A673 (cell line): Measurements from ENCODE around the gene ASMT. TPM values are rescaled to one million over a fixed set of nuclear protein-coding genes. Genes with fewer than 3 reads are reported as not detected.
"Not testable (repeated sequence)": the region's sequence is repeated elsewhere in the genome, so short reads cannot be mapped to it uniquely, and the experiment has no call there.

Source experiments
- BruUV-seq: library from RNA; stranded (reverse); fragments of 400-500 nt; replicated peaks from 2 replicates; lab custom pipeline; 2021; lab: Mats Ljungman, UMichigan
- CTCF ChIA-PET: fragments of 300-600 bp; sonication (Branson Sonifier 250); formaldehyde crosslinking; loops from one replicate; lab custom pipeline; 2022; ENCODE audit warnings: antibody characterized with exemption; lab: Charles Lee
- POLR2A ChIA-PET: fragments of 300-600 bp; sonication (Branson Sonifier 250); formaldehyde crosslinking; loops from one replicate; lab custom pipeline; 2022; ENCODE audit warnings: antibody characterized with exemption; ENCODE audit not compliant: low non-redundant PET; lab: Charles Lee
- DNase-seq: peaks from one replicate; pipeline ENCODE4 v3.0.0-alpha.2; 2015; ENCODE audit warnings: low spot score
- H3K27ac ChIP-seq: fragments of 200-600 bp; sonication (generic); 2 replicates; pipeline ENCODE4 v1.5.1; 2016; ENCODE audit warnings: mixed run types, low read depth, mild to moderate bottlenecking, mixed read lengths, antibody characterized with exemption, low read length; ENCODE audit not compliant: poor library complexity, severe bottlenecking
- H3K27me3 ChIP-seq: fragments of 200-600 bp; sonication (generic); replicated peaks from 2 replicates; pipeline ENCODE4 v1.6.1; 2017; ENCODE audit warnings: mixed run types, low read depth, mild to moderate bottlenecking, mixed read lengths, antibody characterized with exemption, low read length; ENCODE audit not compliant: insufficient read depth, poor library complexity
- H3K36me3 ChIP-seq: fragments of 200-600 bp; sonication (generic); 2 replicates; pipeline ENCODE4 v1.6.1; 2016; ENCODE audit warnings: mixed run types, mild to moderate bottlenecking, mixed read lengths, antibody characterized with exemption, low read length; ENCODE audit not compliant: insufficient read depth, poor library complexity, severe bottlenecking
- H3K4me1 ChIP-seq: fragments of 200-600 bp; sonication (generic); 2 replicates; pipeline ENCODE4 v1.6.1; 2017; ENCODE audit warnings: mixed run types, mild to moderate bottlenecking, mixed read lengths, antibody characterized with exemption, low read length; ENCODE audit not compliant: insufficient read depth, poor library complexity, severe bottlenecking
- H3K4me3 ChIP-seq: fragments of 200-600 bp; sonication (generic); 2 replicates; pipeline ENCODE4 v1.5.1; 2016; ENCODE audit warnings: low read depth, mixed run types, mild to moderate bottlenecking, mixed read lengths, low read length; ENCODE audit not compliant: poor library complexity, severe bottlenecking
- H3K9me3 ChIP-seq: fragments of 200-600 bp; sonication (generic); 2 replicates; pipeline ENCODE4 v1.6.1; 2016; ENCODE audit warnings: mixed run types, low read depth, mild to moderate bottlenecking, mixed read lengths, antibody characterized with exemption, low read length; ENCODE audit not compliant: poor library complexity, severe bottlenecking
- CTCF ChIP-seq: fragments of 300-800, 200-600 bp; sonication (generic); conservative IDR thresholded peaks from 2 replicates; pipeline ENCODE4 v1.5.1; 2017; ENCODE audit warnings: low read depth, mild to moderate bottlenecking, antibody characterized with exemption, low read length, moderate library complexity, mixed read lengths
- EZH2 ChIP-seq: fragments of 200-600 bp; sonication (generic); IDR thresholded peaks from 2 replicates; pipeline ENCODE4 v1.6.1; 2017; ENCODE audit warnings: borderline replicate concordance, low read depth, mild to moderate bottlenecking, mixed read lengths, antibody characterized with exemption, low read length; ENCODE audit not compliant: poor library complexity, severe bottlenecking
- intact Hi-C: fragments of 100-400 bp; cut with micrococcal nuclease; formaldehyde crosslinking; loops from one replicate; pipeline ENCODE4 v1.10.0; 2022; ENCODE audit not compliant: unreplicated experiment
- total RNA-seq: library from RNA; stranded (reverse); gene quantifications from 2 replicates; pipeline ENCODE4 v1.2.3, GENCODE V29; 2021

The ASMT gene
- total RNA-seq, 1 experiment from 2014 or later = not detected

DNA sequence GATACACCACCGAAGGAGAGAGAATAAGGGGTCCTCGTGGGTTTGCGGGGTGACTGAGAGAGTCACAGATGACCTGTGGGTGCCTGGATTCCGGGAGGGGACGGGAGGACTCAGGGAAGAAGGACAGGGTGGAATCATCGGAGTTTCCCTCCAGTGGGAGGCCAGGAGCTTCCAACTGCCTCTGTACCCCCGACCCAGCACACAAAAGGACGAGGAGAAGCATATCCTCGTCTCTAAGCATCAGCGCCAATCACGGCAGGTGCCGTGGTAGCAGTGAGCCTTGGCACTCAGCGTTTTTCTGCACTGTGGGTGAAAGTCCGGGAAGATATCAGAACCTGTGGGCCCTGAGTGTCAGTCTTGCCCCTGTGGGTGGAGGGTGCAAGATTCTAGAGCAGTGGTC lies 62.0 kb downstream of the ASMT start:
- no peaks in the 10 kb centered on the region for H3K36me3 ChIP-seq
- no peak overlapping the region for H3K27ac ChIP-seq
- TF ChIP-seq EZH2 (no peak), CTCF (no peak)
- H3K4me3 ChIP-seq = no peak overlapping the region
- BruUV-seq = no TSS peak
- ChIA-PET POLR2A (no interaction called here), CTCF (no interaction called here)
- no peak for DNase-seq
- H3K9me3 ChIP-seq = no peaks in the 10 kb centered on the region
- no peaks in the 10 kb centered on the region for H3K4me1 ChIP-seq
- intact Hi-C loops = loop anchor here (10.0 kb wide), 1 partner anchor 48 kb away; no protein-coding TSS in a partner anchor
- H3K27me3 ChIP-seq = no peaks in the 10 kb centered on the region

DNA sequence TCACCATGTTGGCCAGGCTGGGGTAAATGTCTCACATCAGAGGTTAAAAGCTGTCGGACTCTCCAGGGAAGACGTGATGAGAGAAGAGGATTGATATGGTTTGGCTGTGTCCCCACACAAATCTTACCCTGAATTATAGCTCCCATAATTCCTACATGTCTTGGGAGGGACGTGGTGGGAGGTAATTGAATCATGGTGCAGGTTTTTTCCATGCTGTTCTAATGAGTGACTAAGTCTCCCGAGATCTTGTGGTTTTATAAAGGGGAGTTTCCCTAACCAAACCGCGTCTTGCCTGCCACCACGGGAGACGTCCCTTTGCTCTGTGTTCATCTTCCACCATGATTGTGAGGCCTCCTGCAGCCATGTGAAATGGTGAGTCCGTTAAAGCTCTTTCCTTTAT lies 64.4 kb downstream of the ASMT start:
- no peak overlapping the region for H3K4me3 ChIP-seq
- TF ChIP-seq EZH2 (no peak), CTCF (no peak)
- no peaks in the 10 kb centered on the region for H3K4me1 ChIP-seq
- CTCF ChIA-PET = no interaction called here
- H3K27ac ChIP-seq = no peak overlapping the region
- POLR2A ChIA-PET = no interaction called here
- no peaks in the 10 kb centered on the region for H3K36me3 ChIP-seq
- no peak for DNase-seq
- intact Hi-C loops = loop anchor here (10.0 kb wide), 1 partner anchor 46 kb away; no protein-coding TSS in a partner anchor
- no peaks in the 10 kb centered on the region for H3K9me3 ChIP-seq
- H3K27me3 ChIP-seq = no peaks in the 10 kb centered on the region
- BruUV-seq = no TSS peak

DNA sequence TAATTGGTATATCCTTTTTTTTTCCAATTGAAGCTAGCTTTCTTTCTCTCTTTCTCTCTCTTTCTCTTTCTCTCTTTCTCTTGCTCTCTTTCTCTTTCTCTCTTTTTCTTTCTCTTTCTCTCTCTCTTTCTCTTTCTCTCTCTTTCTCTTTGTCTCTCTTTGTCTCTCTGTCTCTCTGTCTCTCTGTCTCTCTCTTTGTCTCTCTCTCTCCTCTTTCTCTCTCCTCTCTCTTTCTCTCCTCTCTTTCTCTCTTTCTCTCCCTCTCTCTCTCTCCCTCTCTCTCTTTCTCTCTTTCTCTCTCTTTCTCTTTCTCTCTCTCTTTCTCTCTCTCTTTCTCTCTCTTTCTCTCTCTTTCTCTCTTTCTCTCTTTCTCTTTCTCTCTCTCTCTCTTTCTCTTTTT lies 66.6 kb downstream of the ASMT start:
- Histone ChIP-seq H3K36me3 (no peaks in the 10 kb centered on the region), H3K9me3 (no peaks in the 10 kb centered on the region), H3K27me3 (no peaks in the 10 kb centered on the region), H3K4me1 (no peaks in the 10 kb centered on the region), H3K27ac (no peak overlapping the region), H3K4me3 (no peak overlapping the region)
- intact Hi-C loops = no loop called here
- TF ChIP-seq CTCF (no peak), EZH2 (no peak)
- BruUV-seq = no TSS peak
- DNase-seq = no peak
- ChIA-PET CTCF (no interaction called here), POLR2A (no interaction called here)

DNA sequence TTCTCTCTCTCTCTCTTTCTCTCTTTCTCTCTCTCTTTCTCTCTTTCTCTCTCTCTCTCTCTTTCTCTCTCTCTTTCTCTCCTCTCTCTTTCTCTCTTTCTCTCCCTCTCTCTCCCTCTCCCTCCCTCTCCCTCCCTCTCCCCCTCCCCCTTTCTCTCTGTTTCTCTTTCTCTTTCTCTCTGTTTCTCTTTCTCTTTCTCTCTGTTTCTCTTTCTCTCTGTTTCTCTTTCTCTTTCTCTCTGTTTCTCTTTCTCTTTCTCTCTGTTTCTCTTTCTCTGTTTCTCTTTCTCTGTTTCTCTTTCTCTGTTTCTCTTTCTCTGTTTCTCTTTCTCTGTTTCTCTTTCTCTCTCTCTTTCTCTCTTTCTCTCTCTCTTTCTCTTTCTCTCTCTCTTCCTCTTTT lies 67.0 kb downstream of the ASMT start:
- CTCF ChIA-PET, intact Hi-C loops, DNase-seq, H3K27me3 ChIP-seq, H3K27ac ChIP-seq, H3K9me3 ChIP-seq, H3K36me3 ChIP-seq, H3K4me3 ChIP-seq, H3K4me1 ChIP-seq, POLR2A ChIA-PET, BruUV-seq: not testable (repeated sequence)

DNA sequence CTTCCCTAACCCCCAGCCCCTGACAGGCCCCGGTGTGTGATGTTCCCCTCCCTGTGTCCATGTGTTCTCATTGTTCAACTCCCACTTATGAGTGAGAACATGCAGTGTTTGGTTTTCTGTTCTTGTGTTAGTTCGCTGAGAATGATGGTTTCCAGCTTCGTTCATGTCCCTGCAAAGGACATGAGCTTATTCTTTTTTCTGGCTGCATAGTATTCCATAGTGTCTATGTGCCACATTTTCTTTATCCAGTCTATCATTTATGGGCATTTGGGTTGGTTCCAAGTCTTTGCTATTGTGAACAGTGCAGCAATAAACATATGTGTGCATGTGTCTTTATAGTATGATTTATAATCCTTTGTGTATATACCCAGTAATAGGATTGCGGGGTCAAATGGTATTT lies 67.6 kb downstream of the ASMT start:
- H3K27me3 ChIP-seq, intact Hi-C loops, H3K4me1 ChIP-seq, POLR2A ChIA-PET, H3K36me3 ChIP-seq, H3K27ac ChIP-seq, CTCF ChIA-PET, DNase-seq, BruUV-seq, H3K4me3 ChIP-seq, H3K9me3 ChIP-seq: not testable (repeated sequence)
